Endometrial microvascular endothelial cells (primary cell): ENCODE results near the gene DRGX. TPM values are rescaled to one million over a fixed set of nuclear protein-coding genes. Genes with fewer than 3 reads are reported as not detected.

Experiments used
- in situ Hi-C: cut with HindIII; loops from 2 replicates; pipeline ENCODE4 v1.10.0; 2017; ENCODE audit warnings: low sequenced_read_pairs, low pct_unique_long_range_greater_than_20kb; ENCODE audit errors: inconsistent ontology term
- total RNA-seq: library from RNA; depleted of rRNA; stranded (reverse); fragments of >200 nt; gene quantifications from one replicate; pipeline ENCODE4 v1.2.3, GENCODE V29; 2015; ENCODE audit errors: inconsistent ontology term

Gene DRGX
- total RNA-seq = not detected

- in situ Hi-C loops = no loop called here
Observed at GRCh38 chr10:49395741-49396665, at the start of gene DRGX. DRGX (minus strand) TSS chr10:49396089; CDS start chr10:49395440, 649 bp downstream.

- in situ Hi-C loops = no loop called here
Observed at GRCh38 chr10:49444349-49444748, 48.5 kb upstream of the DRGX start.

DNA sequence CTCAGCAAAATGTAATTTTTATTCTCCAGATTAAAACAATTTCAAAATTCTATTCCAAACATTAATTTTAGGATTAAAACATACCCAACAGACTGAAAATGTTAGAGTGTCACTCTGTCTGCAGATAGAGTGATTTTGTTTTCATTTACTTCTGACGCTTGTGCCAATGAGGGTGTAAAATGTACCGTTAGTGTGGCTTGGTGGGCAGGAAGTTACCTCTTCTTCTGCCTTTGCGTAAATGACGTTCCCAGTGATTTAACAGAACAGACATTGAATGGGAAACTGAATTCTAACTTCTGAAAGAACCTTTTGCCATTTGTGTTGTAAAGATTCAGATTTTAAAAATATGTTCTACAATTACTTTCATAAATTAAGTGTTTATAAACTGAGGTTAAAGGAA is 47.0 kb upstream of the DRGX start:
- in situ Hi-C loops = no loop called here

DNA sequence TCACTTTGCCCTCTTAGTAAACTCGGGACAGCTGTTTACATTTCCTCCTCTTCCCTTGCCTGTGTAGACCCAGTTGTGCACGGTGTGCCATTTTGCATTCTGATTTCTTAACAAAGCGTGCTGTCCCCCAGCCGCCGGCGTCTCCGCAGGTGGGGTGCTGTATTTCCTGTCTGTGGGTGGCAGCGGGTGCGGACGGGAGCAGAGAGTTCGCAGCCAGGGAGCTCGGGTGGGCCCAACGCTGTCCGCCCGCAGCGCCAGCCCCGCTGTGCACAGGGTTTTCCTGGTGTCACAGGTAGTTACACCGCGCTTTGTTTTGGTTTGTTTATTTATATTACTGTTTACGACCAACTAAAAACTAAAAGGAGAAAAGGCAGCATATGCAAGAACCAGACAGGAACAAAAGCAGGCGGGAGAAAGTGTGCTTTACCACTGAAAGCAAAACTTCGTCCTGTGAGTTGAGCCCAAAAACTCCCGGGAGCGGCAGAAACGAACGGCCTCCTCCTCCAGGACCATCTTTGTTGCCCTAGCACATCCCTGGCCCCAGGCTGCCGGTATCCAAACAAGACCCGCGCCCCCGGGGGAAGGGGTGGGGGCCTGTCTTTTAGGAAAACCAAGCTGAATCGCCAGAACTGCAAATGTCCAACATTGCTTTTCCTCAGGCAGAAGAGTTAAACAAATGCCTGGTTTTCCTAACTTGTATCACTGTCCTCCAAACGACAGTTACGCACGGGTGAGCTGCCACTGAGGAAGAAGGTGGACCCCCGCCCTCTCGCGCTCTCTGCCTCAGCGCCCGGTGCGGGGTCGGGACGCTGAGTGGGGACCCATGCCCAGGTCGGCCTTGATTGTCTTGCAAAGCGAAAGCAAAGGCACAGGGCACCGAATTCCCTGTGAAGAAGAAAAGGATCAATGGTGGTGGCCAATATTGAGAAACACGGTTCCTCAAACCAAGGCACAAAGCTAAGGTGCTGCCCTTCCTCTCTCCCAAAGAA is 45.9 kb upstream of the DRGX start:
- in situ Hi-C loops = no loop called here

- in situ Hi-C loops = no loop called here
Observed at GRCh38 chr10:49435225-49435624, 39.3 kb upstream of the DRGX start.

DNA sequence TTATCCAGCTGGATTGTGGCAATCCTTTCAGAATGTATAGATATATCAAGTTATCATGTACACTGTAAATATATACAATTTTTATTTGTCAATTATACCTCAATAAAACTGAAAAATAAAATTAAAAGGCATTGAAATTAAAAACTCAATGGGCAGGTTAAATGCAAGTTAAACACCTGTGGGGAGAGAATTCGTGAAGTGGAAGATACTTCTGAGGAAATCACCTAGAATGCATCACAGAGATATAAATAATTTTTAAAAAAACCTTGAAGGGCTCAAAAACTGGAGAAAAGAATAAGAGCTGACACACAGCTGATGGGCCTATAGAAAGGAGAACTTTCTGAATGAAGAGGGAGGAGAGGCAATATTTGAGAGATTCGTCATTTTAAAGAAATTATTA is 37.2 kb upstream of the DRGX start:
- in situ Hi-C loops = no loop called here

DNA sequence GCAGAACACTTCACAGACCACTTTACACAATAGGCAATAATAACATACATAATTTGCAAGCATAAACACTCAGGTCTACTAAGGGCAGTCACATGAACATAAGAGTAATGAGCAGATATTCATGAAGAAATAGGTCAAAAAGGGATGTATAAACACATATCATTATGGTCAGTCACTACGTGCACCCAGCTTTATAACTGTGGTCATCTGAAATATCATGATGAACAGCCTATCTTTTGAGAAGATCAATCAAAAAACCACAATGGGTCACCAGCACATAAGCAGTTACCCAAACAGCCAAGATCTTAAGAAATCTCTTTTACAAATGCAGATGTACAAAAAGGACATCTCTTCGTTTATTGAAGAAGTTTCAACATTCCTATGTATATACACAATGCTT is 35.5 kb upstream of the DRGX start:
- in situ Hi-C loops = no loop called here

GRCh38 chr10:49429458-49429857 is 33.6 kb upstream of the DRGX start:
- in situ Hi-C loops = no loop called here

DNA sequence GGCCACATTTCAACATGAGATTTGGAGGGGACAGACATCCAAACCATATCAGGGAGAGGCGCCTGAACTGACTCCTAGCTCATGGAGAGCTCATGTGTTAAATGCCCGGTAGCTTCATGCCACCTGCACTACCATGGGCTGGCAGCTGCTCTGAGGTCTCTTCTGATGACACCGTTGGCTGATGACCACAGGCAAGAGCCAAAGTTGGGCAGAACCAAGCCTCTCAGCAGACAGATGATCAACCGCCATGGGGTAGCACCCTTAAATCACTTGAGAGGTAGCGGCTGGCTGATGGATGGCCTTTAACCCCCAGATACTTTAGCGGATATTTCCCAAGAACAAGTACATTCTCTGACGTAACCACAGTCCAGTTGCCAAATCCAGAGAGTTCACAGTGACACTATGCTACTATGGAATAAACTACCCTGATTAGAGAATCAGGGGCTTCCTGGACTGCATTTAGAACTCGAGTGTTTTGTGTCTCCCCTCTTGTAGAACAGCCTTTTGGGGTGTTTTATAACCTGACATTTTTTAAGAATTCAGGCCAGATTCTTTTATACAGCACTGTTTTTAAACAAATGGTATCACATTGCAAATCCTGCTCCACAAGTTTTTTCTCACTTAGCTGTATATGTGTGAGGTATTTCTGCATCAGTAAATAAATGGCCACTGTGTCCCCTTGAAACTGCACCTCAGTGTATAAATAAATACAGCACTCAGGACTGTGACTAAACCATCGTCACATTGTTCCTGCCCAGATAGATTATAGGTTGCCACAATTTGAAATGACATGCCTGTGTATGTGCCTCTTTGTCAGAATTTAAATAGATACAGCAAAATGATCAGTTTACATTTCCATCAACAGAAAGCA is 30.8 kb upstream of the DRGX start:
- in situ Hi-C loops = no loop called here

DNA sequence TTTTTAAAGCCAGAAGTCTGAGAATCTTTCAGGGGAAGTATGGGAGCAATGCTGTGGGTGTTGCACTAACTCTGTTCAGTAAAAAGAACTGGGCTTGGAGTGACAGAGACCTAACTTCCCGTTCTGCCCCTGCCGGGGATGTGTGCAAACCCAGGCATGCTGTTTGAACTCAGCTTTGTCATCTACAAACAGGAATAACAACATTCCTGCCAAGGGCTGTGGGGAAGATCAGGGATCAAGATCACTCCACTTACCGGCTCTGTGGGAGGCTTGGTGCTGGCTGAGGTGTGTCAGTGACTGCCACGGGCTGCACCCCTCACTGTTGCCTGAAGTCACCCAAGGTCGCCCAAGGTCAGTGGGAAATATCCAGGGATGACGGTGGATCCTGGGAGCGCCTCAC is 23.1 kb upstream of the DRGX start:
- in situ Hi-C loops = no loop called here

DNA sequence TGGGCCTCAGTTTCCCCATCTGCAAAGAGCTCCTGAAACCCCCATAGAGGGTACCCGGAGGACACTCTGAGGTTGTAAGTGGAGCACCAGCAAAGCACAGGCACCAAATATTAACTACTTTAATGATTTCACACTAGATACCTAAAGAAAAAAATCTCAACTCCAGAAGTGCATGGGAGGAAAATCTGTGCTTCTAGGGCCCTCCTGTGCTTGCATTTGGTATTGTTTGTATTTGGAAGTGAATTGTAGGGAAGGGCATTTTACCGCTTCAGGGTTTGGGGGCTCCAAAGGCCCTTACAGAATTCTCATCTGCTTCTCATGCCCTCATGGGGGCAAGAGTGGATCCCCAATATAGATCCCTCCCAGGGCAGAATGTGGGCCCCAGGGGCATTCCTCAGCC is 22.4 kb upstream of the DRGX start:
- in situ Hi-C loops = no loop called here

GRCh38 chr10:49418053-49418326 is 22.1 kb upstream of the DRGX start:
- in situ Hi-C loops = no loop called here

GRCh38 chr10:49417311-49418052 is 21.6 kb upstream of the DRGX start:
- in situ Hi-C loops = no loop called here

- in situ Hi-C loops = no loop called here
Observed at GRCh38 chr10:49415846-49416245, 20.0 kb upstream of the DRGX start.

GRCh38 chr10:49415109-49415508 is 19.2 kb upstream of the DRGX start:
- in situ Hi-C loops = no loop called here

DNA sequence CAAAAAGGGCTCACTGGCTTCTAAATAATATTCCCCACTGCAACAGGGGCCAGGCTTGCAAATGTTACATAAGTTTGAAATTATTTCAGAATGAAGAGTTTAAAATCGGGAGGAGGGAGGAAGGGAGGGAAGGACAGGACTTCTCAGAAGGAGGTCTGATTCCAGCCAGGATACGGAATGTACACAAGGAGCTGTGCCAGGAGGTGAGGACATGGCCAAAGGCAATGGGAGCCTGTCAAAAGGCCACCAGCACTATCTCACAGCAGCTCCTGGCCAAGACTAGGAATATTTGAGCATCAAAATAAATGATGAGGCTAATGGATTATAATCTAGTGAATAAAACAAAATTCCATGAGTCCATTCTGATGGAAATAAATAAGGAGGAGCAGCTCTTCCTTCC is 18.6 kb upstream of the DRGX start:
- in situ Hi-C loops = no loop called here

DNA sequence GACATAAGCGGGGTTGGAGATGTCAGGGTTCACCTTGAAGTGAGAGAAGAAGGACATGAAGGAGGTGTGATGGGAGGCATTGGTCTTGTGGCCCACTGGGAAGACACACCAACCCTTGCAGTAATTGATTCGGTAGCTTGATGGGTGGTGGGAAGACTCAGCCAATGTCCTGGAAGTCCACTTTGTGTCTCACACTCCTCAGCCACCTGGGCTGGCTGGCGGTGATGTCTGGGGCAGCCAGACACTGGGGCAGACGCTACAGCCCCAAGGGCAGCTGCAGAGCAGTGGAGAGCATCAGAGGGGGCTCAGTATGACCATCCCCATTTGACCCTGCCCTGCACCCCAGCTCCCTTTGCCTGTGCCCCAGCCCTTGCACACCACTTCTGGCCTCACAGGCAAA is 16.7 kb upstream of the DRGX start:
- in situ Hi-C loops = no loop called here

DNA sequence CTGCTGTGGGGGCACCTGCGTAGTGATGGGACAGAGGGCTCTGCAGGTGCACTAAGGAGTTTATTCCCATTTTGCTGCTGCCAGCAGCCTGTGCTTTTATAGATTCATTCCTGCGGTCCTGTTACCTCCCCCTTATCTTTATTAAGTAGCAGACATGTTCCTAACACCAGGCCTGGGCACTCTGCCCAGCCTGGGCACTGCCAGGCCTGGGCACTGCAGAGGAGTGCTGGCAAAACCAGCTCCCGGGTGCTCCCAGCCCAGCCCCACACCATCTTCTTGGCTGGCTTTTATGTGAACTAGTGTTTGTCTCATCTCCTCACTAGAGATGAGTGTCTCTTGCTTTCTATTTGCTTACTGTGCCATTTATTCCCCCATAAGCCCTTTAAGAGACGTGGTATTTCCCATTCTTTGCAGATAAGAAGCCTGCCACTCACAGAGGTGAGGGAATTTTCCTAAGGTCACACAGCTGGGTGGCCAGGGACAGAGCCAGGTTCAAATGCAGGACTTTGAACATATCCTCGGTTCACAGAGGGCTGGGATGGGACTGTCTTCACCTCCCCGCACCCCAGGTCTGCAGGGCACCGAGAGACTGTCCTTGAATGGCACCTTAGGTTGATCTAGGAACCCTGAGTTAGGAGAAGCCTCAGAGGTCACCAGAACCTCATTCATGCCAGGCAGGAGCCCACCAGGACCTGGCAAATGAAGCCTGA is 14.6 kb upstream of the DRGX start:
- in situ Hi-C loops = no loop called here
